GM19023 (cell line): ENCODE data around the gene FXYD3.

Experiments
- ATAC-seq: cut with Tn5 transposase; IDR thresholded peaks from one replicate; pipeline ENCODE4 v1.9.1; 2021; ENCODE audit warnings: mild to moderate bottlenecking, moderate library complexity; ENCODE audit not compliant: unreplicated experiment

Gene FXYD3

GRCh38 chr19:35105411-35106290 lies 10.0 kb upstream of the FXYD3 start:
- no peak for ATAC-seq

GRCh38 chr19:35106291-35106583 lies 9.4 kb upstream of the FXYD3 start:
- no peak for ATAC-seq

GRCh38 chr19:35106898-35107541 lies 8.6 kb upstream of the FXYD3 start:
- no peak for ATAC-seq

GRCh38 chr19:35107545-35107944 lies 8.1 kb upstream of the FXYD3 start:
- no peak for ATAC-seq

GRCh38 chr19:35108730-35109129 lies 6.9 kb upstream of the FXYD3 start:
- ATAC-seq: no peak

- ATAC-seq: no peak
Measured at GRCh38 chr19:35109395-35110112, 6.1 kb upstream of the FXYD3 start.

- ATAC-seq: no peak
Measured at GRCh38 chr19:35110974-35111373, 4.6 kb upstream of the FXYD3 start.

GRCh38 chr19:35112995-35113688 lies 2.5 kb upstream of the FXYD3 start:
- no peak for ATAC-seq

GRCh38 chr19:35114353-35115176 lies 1.1 kb upstream of the FXYD3 start:
- no peak for ATAC-seq

- no peak for ATAC-seq
Measured at GRCh38 chr19:35116072-35116801, 614 bp downstream of the FXYD3 start.

- no peak for ATAC-seq
Measured at GRCh38 chr19:35117116-35117515, 1.5 kb downstream of the FXYD3 start.

GRCh38 chr19:35117799-35118198 lies 2.2 kb downstream of the FXYD3 start:
- no peak for ATAC-seq

GRCh38 chr19:35118268-35119020 lies 2.8 kb downstream of the FXYD3 start:
- no peak for ATAC-seq

GRCh38 chr19:35119091-35119490 lies 3.5 kb downstream of the FXYD3 start:
- ATAC-seq: no peak

- no peak for ATAC-seq
Measured at GRCh38 chr19:35119578-35120155, 4.0 kb downstream of the FXYD3 start.

GRCh38 chr19:35120492-35120891 lies 4.9 kb downstream of the FXYD3 start:
- no peak for ATAC-seq

GRCh38 chr19:35120898-35121297 lies 5.3 kb downstream of the FXYD3 start:
- no peak for ATAC-seq

GRCh38 chr19:35122687-35123551 lies 7.3 kb downstream of the FXYD3 start:
- ATAC-seq: no peak
